SIG-M5 treated with dmso at 0.1 percent for 504 hours (cell line): ENCODE data around the gene PXDC1.
A peak's percentile ranks its signal among the peaks of the same experiment; 100 is the strongest.

Experiments
- DNase-seq: peaks from one replicate; lab custom pipeline; 2025; ENCODE audit not compliant: unreplicated experiment; lab: John Stamatoyannopoulos, UW

Gene PXDC1

DNA sequence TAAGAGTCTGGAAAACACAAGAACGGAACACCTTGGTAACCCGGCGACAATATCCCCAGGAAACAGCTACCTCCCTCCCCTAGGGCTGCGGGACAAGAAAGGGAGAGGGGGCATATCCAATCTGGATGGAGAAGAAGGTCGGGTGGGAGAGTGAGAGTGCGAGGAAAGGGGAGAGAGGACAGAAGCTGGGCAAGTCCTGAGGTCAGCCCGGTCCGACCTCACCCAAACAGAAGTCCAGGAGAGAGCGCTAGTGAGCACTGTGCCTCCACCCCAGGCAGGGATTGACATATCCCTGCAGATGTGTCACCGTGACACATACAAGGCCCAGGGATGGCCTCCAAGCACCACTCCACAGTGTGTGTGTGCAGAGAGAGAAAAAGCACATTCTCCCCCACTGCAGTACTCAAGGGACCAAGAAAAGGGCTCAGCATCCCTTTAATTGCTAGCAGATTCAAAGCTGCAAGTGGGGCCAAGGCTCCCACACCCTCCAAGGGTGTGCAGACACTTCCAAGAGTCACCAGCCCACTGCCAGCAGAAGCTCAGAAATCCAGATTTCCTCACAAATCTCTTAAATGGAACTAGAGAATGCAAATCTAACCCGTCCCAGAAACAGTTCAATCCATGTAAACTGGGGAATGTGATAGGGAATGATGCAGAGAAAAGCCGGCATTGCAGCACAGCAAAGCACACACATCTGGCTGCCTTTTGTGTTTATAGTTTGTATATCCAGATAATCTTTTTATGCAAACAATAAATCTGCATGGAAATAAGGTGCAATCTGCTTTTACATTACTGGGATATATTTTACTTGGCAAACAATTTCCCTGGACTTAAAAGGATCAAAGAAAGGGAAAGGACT is 3.1 kb downstream of the PXDC1 start:
- peak; percentile 27 for DNase-seq

DNA sequence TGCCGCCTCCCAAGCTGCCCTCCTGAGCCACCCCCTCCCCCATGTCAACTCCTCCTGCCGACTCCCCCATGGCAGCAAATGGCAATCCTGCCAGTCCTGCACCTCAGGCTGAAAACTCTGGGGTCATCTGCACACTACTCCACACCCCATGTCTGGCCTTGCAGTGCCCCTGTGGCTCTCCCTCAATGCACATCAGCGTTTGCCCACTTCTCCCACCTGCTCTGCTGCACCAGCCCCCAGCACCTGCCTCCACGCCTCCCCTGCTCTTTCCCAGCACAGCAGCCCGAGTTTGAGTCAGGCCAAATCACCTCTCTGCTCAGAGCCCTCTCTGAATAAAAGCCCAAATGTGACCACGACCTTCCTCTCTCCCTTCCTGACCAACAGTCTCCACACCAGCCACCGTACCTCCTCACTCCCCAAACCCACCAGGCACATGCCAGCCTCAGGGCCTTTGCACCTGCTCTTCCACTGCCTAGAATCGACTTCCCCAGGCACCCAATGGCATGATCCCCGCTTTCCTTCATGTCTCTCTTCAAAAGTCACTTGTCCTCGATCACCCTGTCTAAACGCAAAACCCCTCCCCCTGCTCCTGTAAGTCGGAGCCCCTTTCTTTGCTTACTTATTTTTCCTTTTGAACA is 4.3 kb downstream of the PXDC1 start:
- no peak for DNase-seq

DNA sequence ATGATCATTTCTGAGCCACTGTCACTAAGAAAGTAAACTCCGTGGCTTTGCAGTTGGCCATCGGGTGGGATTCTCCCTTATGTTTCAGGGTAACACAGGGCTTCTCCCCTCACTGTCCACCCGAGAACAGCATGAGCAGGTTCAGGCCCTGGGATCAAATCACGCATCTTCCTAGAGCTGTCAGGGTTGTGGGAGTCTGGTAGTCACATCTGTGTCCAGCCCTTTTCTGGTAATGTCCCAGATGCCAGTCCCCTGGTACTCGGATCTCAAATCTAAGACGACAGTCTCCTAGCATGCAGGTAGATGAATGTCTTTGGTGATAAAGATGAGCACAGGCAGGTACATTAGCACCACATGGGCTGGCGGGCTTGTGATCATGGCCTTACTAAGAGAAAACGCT is 4.8 kb downstream of the PXDC1 start:
- DNase-seq, result no peak

- no peak for DNase-seq
Observed at GRCh38 chr6:3746119-3746691, 5.3 kb downstream of the PXDC1 start.

DNA sequence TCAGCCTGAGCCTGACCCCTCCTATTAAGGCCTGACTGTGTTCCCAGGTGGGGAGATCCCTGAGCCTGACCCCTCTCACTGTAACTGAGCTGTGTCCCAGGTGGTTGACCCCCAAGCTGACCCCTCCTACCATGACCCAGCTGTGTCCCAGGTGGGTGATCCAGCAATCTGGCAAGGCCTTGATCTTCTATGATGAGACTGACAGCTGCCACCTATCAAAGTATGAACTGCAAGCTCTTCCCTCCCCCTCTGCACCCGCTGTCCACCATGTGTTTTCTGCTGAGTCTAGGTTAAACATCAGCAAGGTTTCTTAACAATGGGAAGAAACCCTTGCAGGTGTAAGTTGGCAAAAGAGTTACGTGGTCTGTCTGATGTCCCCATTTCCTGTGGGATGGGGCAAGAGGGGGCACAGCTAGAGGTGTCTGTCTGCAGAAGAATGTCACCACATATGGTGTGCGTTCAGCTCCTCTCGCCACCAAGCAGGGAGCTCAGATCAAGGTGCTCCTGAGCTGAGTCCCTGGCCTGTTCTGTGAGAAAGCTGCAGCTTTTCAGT is 5.9 kb downstream of the PXDC1 start:
- no peak for DNase-seq

- DNase-seq, result no peak
Observed at GRCh38 chr6:3744901-3745470, 6.5 kb downstream of the PXDC1 start.

GRCh38 chr6:3744211-3744900 is 7.2 kb downstream of the PXDC1 start:
- no peak for DNase-seq

DNA sequence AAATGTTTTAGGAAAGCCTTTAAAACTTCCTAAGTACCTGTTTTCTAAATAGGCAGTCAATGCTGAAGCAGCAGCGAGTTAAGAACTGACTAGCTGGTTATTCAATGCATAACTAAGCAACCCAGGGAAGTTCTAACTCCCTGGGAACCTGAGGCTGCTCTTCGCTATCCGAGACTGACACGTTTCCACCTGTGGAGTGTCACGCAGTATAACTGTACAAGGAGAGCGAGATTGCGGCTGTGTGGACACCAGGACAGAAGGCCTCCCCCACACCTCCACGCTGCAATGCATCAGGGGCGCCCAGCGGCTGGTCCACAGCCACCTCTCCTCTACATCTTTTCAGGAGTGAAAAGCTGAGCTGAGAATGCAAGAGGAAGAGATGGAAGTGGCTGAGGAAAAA is 8.0 kb downstream of the PXDC1 start:
- no peak for DNase-seq

GRCh38 chr6:3742426-3743344 is 8.8 kb downstream of the PXDC1 start:
- peak; percentile 47 for DNase-seq

DNA sequence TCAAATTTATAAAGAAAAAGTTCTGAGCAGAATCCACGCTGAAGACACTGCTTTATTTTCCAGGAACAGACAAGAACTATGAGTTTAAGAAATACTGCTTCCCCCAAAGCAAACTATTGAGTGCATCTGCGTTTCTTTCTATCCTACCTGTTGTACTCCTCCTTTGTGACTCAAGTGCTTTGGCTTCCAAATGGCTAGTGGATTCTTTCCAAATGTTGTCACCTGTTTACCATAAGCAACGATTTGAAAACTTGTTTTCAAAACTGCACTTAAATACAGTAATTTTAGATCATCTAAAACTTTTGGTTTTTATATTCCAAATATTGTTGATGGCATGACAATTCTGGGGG is 9.5 kb downstream of the PXDC1 start:
- no peak for DNase-seq

- no peak for DNase-seq
Observed at GRCh38 chr6:3741477-3741871, 10.0 kb downstream of the PXDC1 start.

DNA sequence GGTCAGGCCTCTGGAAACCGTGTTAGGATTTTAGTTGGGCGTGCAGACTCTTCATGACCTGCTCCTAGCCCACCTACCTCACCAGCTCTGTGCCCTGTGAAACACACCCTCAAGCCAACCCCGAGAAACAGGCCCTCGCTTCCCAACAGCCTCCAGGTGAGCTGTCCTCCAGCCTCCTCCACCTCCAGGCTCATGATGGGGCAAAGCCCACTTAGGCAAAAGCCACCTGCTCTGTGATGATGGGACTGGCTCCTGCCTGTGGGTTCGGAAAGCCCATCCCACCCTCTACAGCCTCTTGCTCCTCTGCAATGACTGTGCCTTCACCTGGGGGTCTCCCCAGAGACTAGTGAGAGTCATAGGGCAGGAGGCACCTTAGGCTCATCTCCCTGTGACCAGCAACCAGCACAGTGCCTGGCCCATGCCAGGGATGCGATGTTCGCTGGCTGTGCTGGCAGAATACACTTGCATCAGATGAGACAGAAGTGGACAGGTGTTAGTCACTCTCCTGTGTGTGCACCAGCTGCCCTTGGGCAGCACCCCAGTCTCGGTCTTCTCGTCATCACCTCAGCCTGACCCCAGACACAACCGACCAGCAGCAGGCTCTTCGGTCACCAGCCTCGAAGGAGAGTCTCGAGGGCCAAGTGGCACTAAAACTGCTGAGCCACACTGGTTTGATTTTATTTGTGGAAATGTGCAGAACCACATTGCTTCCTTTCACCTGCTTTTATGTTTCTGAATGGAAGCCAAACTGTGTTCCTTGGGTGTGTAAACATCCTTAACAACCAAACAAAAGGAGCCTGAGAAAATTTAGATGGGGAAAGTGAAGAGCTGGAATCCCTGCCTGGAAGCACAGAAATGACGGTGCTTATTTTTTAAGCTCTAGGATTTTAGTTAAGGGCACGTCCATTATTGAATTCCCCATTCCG is 10.7 kb downstream of the PXDC1 start:
- DNase-seq, result no peak

DNA sequence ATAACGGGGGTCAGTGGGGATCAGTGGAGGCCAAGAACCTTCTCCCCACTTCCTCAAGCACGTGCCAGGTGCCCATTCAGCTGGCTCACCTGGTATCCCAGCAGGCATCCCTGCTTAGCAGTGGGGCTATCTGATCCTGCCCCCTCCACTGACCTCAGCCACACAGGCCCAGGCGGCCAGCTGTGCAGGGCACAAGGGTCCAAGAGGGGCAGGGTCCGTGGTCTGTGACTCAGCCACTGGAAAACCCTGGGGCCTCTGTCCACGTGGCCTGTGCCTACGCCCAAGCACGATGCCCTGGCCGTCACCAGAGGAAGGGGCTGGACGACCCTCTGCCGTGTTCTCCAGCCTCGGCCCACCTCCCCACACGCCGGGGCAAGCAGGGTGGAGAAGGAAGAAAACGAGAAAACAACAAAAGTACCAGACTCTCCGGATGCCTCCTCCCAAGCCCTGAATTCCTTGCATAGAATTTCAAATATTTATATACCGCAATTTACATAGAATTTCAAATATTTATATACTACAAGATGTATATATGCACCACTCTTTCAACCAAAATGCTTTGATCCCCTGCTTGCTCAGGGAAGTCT is 12.1 kb downstream of the PXDC1 start:
- no peak for DNase-seq

GRCh38 chr6:3738381-3739131 is 13.0 kb downstream of the PXDC1 start:
- DNase-seq, result no peak

GRCh38 chr6:3737831-3738210 is 13.7 kb downstream of the PXDC1 start:
- no peak for DNase-seq

DNA sequence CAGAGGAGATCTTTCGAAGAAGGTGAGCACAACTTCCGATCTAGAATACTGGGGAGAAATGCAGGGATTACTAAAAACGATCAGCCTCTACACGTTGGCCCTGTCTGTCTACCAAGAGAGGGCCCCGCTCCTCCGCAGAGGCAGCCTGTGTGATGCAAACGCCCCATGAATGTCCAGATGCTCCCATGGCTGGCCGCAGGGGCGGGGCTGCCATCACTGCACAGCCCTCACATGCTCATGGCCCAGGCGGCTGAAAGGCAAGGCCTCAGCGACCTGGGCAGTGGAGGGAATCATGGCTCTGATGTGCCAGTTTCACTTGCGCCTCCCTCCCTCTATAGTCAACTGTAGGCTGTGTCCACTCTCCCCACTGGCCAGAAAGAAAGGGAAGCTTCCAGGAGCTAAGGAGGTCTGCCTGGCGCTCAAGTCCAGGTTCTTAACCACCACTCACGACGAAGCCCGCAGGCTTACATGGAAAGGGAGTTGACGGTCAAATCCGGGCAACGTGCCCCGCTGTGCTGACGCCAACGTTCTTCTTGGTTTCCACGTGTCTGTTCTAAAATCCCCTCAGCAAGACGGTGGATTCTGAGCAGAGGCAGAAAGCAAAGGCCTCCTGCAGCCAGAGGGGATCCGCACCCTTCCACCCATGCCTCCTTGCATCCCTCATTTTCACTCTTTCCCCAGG is 14.2 kb downstream of the PXDC1 start:
- DNase-seq, result no peak

DNA sequence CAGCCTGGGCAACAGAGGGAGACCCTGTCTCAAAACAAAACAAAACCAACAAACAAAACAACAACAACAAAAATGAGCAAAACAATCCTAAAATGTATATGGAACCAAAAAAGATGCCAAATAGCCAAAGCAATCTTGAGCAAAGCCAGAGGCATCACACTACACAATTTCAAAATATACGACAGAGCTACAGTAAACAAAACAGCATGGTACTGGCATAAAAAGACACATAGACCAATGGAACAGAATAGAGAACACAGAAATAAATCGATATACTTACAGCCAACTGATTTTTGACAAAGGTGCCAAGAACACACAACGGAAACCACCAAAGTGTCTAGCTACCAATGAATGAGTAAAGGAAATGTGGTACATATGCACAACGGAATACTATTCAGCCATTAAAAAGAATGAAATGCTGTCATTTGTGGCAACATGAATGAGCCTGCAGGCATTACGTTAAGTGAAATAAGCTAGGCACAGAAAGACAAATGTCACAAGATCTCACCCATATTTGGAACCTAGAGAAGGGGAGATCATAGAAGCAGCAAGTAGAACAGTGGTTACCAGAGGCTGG is 16.4 kb downstream of the PXDC1 start:
- no peak for DNase-seq
